Activated T-helper 1 cell treated with anti-CD3 and anti-CD28 coated beads, Interleukin-12 subunit alpha, Interleukin-12 subunit beta, Interleukin-2, Interleukin-4 antibody, amounts not matched to agents 30 ng/mL and 10 ng/mL and 1 ng/mL, durations not matched to agents 14 hours and 24 hours and 36 hours (primary cell): ENCODE measurements around the gene ZNF213. TPM values are rescaled to one million over a fixed set of nuclear protein-coding genes. Genes with fewer than 3 reads are reported as not detected.
"Not testable (repeated sequence)": the region's sequence is repeated elsewhere in the genome, so short reads cannot be mapped to it uniquely, and the experiment has no call there.

Experiments
- DNase-seq: peaks from one replicate; pipeline ENCODE4 v3.0.0; 2021; ENCODE audit warnings: low spot score
- H3K27ac Mint-ChIP-seq: one replicate; pipeline ENCODE4 v1.8.0; 2021; ENCODE audit warnings: mild to moderate bottlenecking, mixed read lengths
- H3K27me3 Mint-ChIP-seq: one replicate; pipeline ENCODE4 v1.8.0; 2022; ENCODE audit warnings: mild to moderate bottlenecking, moderate library complexity, mixed read lengths; ENCODE audit not compliant: insufficient read depth
- H3K36me3 Mint-ChIP-seq: one replicate; pipeline ENCODE4 v1.8.0; 2021; ENCODE audit warnings: low read depth, mixed read lengths
- H3K4me1 Mint-ChIP-seq: one replicate; pipeline ENCODE4 v1.8.0; 2021; ENCODE audit warnings: low read depth, mixed read lengths
- H3K4me3 Mint-ChIP-seq: one replicate; pipeline ENCODE4 v1.8.0; 2021; ENCODE audit warnings: mild to moderate bottlenecking, moderate library complexity, mixed read lengths
- H3K9me3 Mint-ChIP-seq: one replicate; pipeline ENCODE4 v1.8.0; 2021; ENCODE audit warnings: mixed read lengths
- intact Hi-C: fragments of 100-400 bp; cut with micrococcal nuclease; formaldehyde crosslinking; loops from one replicate; pipeline ENCODE4 v1.15.1; 2024
- total RNA-seq: library from RNA; stranded (reverse); gene quantifications from 2 replicates; pipeline ENCODE4 v1.2.3, GENCODE V29; 2022

The ZNF213 gene
- total RNA-seq, 1 donor from 2014 or later, result 9.6 TPM

DNA sequence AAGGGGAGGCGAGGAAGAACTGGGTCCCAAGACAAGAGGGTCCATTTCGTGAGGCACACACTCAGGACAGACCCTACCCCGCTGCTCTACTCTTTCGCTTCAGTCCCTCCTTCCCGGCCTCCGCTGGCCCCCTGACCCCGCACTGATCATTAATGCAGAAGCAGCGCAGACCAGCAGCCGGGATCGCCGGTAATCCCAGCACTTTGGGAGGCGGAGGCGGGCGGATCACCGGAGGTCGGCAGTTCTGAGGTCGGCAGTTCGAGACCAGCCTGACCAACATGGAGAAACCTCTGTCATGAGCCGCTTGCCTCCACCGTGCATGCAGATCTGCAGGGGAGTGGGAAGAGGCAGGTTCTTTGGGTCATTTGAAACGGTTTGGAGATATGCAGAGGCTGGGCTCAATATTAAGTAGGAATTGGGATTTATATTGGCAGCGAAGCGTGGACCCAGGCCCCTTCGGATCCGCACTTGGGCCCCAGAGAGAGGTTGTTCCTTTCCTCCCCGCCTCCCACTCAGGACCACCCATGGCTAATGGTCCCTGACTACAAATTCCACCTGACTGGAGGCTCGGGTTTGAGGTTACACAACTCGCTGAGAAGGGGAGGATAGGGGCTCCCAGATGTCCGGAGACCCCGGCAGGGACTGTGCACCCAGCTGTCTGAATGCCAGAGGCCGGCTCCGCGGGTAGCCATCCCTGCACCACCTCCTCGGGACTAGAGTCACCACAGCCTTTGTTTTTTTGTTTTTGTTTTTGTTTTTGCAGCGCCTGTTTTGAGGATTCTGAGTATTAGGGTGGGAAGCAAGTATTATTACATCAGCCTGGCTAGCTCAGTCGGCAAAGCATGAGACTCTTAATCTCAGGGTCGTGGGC, 29.5 kb downstream of the ZNF213 start:
- Mint-ChIP-seq H3K27ac (no peak overlapping the region), H3K9me3 (no peaks in the 10 kb centered on the region), H3K4me1 (peaks cover 28% of the 10 kb centered on the region), H3K36me3 (no peaks in the 10 kb centered on the region), H3K4me3 (no peak overlapping the region), H3K27me3 (peaks cover 18% of the 10 kb centered on the region)
- no peak for DNase-seq
- intact Hi-C loops, result no loop called here

DNA sequence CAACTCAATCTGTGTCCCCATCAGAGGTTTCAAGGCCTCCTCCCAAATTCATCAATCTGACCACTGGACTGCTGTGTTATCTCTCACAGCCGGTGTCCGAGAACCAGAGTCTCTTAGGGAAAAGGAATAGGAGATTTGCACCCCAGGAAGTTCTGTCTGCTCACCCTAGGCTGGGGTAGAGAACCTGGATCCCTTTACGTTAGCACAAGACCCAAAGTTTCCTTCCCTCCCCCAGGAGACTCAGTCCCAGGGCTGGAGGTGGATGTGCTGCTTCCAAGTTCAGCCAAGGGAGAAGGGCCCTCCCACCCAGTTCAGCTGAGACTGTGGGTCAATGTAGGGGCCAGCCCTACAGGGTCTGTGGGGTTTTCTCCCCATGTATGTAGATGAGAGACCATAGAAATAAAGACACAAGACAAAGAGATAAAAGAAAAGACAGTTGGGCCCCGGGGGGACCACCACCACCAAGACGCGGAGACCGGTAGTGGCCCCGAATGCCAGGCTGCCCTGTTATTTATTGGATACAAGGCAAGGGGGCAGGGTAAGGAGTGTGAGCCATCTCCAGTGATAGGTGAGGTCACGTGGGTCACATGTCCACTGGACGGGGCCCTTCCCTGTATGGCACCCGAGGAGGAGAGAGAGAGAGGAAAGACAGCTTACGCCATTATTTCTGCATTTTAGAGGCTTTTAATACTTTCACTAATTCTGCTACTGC, 30.4 kb downstream of the ZNF213 start:
- no peaks in the 10 kb centered on the region for H3K9me3 Mint-ChIP-seq
- H3K27me3 Mint-ChIP-seq, result peaks cover 26% of the 10 kb centered on the region
- H3K4me3 Mint-ChIP-seq, result no peak overlapping the region
- no peak for DNase-seq
- intact Hi-C loops, result no loop called here
- H3K36me3 Mint-ChIP-seq, result no peaks in the 10 kb centered on the region
- H3K27ac Mint-ChIP-seq, result peak overlapping the region; percentile 31
- H3K4me1 Mint-ChIP-seq, result peaks cover 19% of the 10 kb centered on the region

DNA sequence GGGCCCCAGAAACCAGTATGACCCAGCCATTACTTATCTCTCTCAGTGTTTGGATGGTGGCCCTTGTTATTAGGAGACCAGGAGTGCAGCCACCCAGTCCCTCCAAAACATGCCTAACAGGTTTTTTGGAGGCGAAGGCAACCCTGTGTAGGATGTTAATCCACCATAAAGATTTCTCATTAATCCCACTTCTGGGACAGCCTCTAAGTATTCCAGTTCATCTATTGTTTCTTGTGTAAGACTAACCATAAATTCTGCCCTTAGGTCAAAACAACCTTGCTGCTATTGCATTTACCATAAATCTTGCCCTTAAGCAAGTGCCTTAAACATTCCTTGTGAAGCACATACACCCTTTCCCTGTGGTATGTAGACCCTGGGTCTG, 31.7 kb downstream of the ZNF213 start:
- Mint-ChIP-seq H3K27me3 (peaks cover 33% of the 10 kb centered on the region), H3K27ac (no peak overlapping the region), H3K4me3 (no peak overlapping the region), H3K36me3 (peaks cover 5% of the 10 kb centered on the region), H3K9me3 (no peaks in the 10 kb centered on the region), H3K4me1 (peaks cover 28% of the 10 kb centered on the region)
- intact Hi-C loops, result loop anchor here (1.0 kb wide), 6 partner anchors 8 to 135 kb away; no protein-coding TSS in a partner anchor
- no peak for DNase-seq

DNA sequence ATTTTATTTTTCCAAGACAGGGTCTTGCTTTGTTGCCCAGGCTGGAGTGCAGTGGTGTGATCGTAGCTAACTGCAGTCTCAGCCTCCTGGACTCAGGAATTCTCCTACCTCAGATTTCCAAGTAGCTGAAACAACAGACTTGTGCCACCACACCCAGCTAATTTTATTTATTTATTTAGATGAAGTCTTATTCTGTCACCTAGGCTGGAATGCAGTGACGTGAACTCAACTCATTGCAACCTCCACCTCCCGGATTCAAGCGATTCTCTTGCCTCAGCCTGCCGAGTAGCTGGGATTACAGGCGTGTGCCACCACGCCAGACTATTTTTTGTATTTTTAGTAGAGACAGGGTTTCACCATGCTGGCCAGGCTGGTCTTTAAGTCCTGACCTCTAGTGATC, 33.9 kb downstream of the ZNF213 start:
- H3K27ac Mint-ChIP-seq, H3K36me3 Mint-ChIP-seq, H3K9me3 Mint-ChIP-seq, DNase-seq, H3K4me3 Mint-ChIP-seq, intact Hi-C loops: not testable (repeated sequence)
- peaks cover 37% of the 10 kb centered on the region for H3K4me1 Mint-ChIP-seq
- H3K27me3 Mint-ChIP-seq, result peaks cover 42% of the 10 kb centered on the region

DNA sequence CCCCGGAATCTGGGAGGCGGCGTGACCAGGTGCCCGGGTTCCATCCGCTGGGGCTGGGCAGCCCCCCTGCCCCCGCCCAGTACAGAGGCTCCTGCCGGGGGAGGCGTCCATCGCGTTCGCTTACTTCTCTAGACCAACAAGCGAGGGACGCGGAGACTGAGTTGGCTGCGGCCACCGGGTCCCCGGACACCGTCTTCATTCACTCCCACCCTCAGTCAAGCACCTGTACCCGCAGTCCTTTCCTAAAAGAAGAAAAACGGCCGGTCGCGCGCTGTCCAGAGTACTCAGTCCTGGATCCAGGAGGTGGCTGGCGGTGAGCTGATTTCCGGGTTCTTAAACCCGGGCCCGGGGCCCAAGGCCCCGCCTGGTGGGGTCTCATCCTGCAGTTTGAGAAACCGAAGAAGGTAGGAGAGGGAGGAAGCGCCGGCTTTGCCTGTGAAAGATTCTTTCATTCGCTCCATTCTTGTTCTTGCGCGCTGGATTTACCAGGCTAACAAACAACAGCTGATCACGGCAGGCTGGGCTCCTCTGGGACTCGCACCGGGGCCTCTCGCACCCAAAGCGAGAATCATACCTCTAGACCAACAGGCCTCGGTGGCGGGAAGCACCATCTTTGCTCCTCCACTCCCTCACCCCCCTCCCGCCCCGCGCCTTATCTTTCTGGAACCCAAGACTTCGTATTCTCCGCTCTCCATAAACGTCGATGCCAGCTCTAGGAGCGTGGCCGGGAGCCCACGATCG, 35.8 kb downstream of the ZNF213 start:
- Mint-ChIP-seq H3K27ac (peak overlapping the region; percentile 82), H3K27me3 (peaks cover 55% of the 10 kb centered on the region), H3K4me1 (peaks cover 32% of the 10 kb centered on the region), H3K4me3 (peak overlapping the region; percentile 73), H3K9me3 (no peaks in the 10 kb centered on the region), H3K36me3 (peaks cover 5% of the 10 kb centered on the region)
- intact Hi-C loops, result loop anchor here (1.0 to 5.0 kb wide), 3 partner anchors 20 to 62 kb away; no protein-coding TSS in a partner anchor
- no peak for DNase-seq

DNA sequence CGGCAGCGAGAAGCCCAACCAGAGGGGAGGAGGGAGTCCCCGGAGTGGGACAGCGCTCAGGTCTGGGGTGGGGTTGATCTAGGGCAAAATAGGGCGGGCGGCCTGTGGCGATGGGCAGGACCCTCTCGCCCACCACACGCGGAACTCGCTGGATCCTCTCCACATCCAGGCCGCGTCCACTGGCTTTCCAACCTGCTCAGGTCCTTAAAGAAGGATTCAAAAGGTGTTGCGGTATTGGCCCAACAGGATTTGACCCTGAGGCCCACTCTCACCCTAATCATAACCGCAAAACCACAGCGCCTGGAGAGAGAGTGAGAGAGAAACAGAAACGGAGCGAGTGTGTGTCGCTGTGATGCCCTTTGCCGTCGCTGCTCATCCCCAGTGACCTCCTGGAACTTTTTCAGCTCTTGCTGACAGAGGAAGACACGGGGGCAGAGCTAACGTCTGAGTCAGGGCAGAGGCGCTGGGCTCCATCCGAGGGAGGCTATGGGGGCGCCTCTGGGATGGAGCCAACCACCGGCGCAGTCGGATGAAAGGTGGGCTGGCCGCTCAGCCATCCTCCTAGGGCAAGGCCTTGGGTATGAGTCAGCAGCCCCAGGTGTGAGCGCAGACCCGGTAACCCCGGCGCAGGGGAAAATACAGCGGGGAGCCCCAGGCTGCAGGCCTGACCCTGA, 36.5 kb downstream of the ZNF213 start:
- Mint-ChIP-seq H3K36me3 (peaks cover 5% of the 10 kb centered on the region), H3K27me3 (peaks cover 60% of the 10 kb centered on the region), H3K27ac (peak overlapping the region; percentile 82), H3K9me3 (no peaks in the 10 kb centered on the region), H3K4me1 (peaks cover 29% of the 10 kb centered on the region), H3K4me3 (peak overlapping the region; percentile 73)
- intact Hi-C loops, result loop anchor here (1.0 to 5.0 kb wide), 3 partner anchors 20 to 61 kb away; no protein-coding TSS in a partner anchor
- DNase-seq, result no peak

DNA sequence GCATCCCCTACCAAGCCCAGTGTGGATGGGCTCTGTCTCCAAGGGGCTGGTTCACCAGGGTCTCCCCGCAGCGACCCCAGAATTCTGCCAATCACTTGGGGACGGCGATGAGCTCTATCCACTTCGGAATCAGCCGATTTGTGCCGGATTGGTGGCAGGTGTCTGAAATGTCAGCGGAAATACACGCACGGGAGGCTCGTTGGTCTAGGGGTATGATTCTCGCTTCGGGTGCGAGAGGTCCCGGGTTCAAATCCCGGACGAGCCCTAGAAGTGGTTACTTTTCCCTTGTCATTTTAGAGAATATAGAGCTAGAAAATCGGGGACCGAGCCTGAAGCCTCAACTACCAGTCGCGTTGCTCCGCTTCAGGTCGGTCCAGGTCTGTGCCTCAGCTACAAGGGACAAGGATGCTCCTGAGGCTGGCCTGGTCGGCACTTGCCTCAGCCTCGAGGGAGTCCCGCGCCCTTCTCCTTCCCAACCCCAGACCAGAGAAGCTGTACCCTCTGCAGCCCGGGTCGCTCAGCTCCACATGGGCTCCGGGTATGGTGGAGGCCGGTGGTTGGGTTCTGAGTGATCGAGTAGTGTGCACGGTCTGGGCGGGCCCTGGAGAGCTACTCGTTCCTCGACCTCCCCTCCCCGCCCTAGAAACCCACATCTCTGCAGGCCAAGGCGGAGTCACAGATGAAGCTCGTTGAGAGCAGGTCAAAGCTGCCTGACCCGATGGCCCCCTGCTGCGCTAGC, 37.2 kb downstream of the ZNF213 start:
- Mint-ChIP-seq H3K4me3 (peak overlapping the region; percentile 73), H3K9me3 (no peaks in the 10 kb centered on the region), H3K27ac (peak overlapping the region; percentile 82), H3K27me3 (peaks cover 66% of the 10 kb centered on the region), H3K36me3 (peaks cover 5% of the 10 kb centered on the region), H3K4me1 (peaks cover 29% of the 10 kb centered on the region)
- no peak for DNase-seq
- intact Hi-C loops, result loop anchor here (1.0 to 5.0 kb wide), 3 partner anchors 19 to 60 kb away; no protein-coding TSS in a partner anchor

DNA sequence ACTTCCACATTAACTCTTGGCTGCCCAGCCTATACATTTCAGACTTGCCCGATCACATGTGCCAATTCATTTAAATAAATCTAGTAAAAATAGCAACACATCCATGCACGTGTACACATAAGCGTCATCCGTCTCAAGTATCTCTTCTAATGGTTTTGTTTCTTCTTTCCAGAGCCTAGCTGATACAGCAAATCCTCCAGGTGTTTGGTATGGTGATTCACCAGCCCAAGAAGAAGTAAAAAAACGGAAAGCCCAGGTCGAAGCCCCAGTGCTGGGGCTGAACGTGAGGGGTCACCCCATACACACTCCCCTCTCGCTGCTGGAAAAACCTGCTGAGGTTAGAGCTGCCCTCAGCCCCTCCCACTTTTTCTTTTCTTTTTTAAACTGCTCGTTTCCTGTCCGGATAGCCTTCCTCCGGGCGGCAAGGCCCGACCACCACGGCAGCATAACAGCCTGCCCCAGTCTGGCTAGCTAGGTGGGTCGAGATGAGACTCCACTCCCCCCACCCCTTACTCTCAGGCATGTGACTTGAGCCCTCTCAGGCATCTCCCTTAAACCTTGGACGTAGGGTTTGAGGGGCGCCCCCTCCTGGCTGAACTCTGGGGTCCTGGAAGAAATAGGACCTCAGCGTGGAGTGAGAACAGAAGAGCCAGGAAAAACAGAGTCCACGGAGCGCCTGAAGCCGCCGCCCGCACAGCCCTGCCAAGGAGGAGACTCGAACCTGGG, 39.2 kb downstream of the ZNF213 start:
- Mint-ChIP-seq H3K4me1 (peaks cover 29% of the 10 kb centered on the region), H3K9me3 (no peaks in the 10 kb centered on the region), H3K36me3 (peaks cover 5% of the 10 kb centered on the region), H3K27me3 (peaks cover 68% of the 10 kb centered on the region), H3K4me3 (peak overlapping the region; percentile 72), H3K27ac (peak overlapping the region; percentile 48)
- intact Hi-C loops, result loop anchor here (1.0 to 5.0 kb wide), 2 partner anchors 8 to 58 kb away; no protein-coding TSS in a partner anchor
- no peak for DNase-seq

DNA sequence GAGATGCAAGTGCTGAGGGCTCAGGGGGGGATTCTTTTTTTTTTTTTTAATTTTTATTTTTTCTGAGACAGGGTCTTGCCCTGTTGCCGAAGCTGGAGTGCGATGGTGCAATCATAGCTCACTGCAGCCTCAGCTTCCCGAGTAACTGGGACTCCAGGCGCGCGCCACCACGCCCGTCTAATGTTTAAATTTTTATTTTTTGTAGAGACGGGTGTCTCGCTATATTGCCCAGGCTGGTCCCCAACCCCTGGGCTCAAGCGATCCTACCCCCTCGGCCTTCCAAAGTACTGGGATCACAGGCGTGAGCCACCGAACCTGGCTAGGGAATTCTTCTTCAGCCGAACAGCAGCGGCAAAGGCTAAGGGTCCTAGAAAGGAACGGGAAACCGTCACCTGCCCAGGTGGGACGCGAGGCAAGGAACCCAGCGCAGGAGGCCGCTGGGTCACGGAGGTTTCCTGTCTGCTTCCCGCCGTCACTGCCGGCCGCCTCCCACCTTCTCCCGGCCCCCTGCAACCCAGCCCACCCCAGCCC, 39.9 kb downstream of the ZNF213 start:
- Mint-ChIP-seq H3K9me3 (no peaks in the 10 kb centered on the region), H3K27ac (peak overlapping the region; percentile 48), H3K27me3 (peaks cover 66% of the 10 kb centered on the region), H3K36me3 (peaks cover 5% of the 10 kb centered on the region), H3K4me1 (peaks cover 29% of the 10 kb centered on the region), H3K4me3 (peak overlapping the region; percentile 72)
- no peak for DNase-seq
- intact Hi-C loops, result loop anchor here (1.0 to 5.0 kb wide), 2 partner anchors 8 to 58 kb away; no protein-coding TSS in a partner anchor

DNA sequence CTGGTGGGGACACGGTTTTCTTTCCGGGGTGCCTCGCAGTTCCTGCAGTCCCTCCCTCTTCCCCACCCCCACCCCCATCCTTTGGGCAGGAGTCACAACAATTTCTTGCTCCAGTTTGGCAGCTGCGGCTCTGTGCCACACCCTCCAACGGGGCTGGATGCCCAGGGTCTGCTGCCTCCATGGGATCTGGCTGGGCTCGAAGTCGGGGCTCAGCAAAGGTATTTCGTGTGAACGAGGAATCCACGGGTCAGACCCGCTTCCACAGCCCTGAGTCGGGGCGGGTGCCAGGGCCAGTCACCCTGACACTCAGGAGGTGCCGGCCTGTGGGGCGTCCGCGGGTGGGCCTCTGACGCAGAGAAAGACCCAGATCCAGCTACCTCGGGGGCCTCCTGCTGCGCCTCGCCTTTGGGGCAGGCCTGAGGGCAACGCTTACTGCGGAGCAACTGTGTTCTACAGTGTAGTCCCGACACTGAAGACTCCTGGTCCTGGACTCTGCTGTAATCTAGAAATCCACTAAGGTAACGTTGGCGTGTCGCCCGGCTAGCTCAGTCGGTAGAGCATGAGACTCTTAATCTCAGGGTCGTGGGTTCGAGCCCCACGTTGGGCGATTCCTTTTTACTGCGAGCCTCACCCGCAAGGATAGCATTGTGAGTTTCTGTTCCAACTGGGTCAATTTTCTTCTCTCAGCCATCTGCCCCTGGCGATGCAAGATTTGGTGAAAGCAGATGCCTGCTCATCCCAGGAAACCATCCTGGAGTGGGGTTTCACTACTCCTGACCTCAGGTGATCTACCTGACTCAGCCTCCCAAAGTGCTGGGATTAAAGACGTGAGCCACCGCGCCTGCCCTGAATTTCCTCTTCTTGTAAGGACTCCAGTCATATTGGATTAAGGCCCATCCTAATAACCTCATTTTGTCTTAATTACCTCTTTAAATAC, 40.6 kb downstream of the ZNF213 start:
- H3K9me3 Mint-ChIP-seq, result no peaks in the 10 kb centered on the region

More for the DNA sequence above, 40.6 kb downstream of the ZNF213 start:
- no peak for DNase-seq
- Mint-ChIP-seq H3K36me3 (peaks cover 5% of the 10 kb centered on the region), H3K27me3 (peaks cover 67% of the 10 kb centered on the region), H3K27ac (peak overlapping the region; percentile 52), H3K4me3 (no peak overlapping the region), H3K4me1 (peaks cover 29% of the 10 kb centered on the region)
- intact Hi-C loops, result no loop called here
